H1 (cell line): Measurements from ENCODE around the gene ANK3. TPM values are rescaled to one million over a fixed set of nuclear protein-coding genes. Genes with fewer than 3 reads are reported as not detected.

Source experiments
- CTCF ChIA-PET: fragments of 300-600 bp; sonication (Branson Sonifier 250); formaldehyde crosslinking; loops from one replicate; lab custom pipeline; 2021; ENCODE audit not compliant: partially characterized antibody; lab: Charles Lee
- POLR2A ChIA-PET: fragments of 300-600 bp; sonication (Branson Sonifier 250); formaldehyde crosslinking; loops from one replicate; lab custom pipeline; 2021; ENCODE audit warnings: inconsistent platforms; ENCODE audit not compliant: partially characterized antibody; lab: Charles Lee
- DNase-seq, 2 experiments: peaks; one replicate each; pipeline versions ENCODE4 v3.0.0 to v3.0.0-alpha.2; 2010 to 2022; ENCODE audit warnings: low spot score in 2 of 2, low read depth in 1 of 2, mixed read lengths in 1 of 2
- FAIRE-seq: peaks from 2 replicates; lab custom pipeline; 2011; peaks lifted over from hg19 to GRCh38; lab: Jason Lieb, UNC
- H2AFZ ChIP-seq: 2 replicates; pipeline ENCODE4 v1.8.1; 2012; ENCODE audit warnings: low read length, inconsistent platforms
- H2AK5ac ChIP-seq: 2 replicates; pipeline ENCODE4 v1.6.1; 2013; ENCODE audit warnings: low read depth, low read length
- H2BK120ac ChIP-seq: replicated peaks from 2 replicates; pipeline ENCODE3; 2013; ENCODE audit warnings: low read depth, low read length, inconsistent platforms
- H2BK12ac ChIP-seq: 2 replicates; pipeline ENCODE4 v1.6.1; 2013; ENCODE audit warnings: low read depth, low read length
- H2BK15ac ChIP-seq: 2 replicates; pipeline ENCODE4 v1.6.1; 2013; ENCODE audit warnings: low read length
- H2BK20ac ChIP-seq: 2 replicates; pipeline ENCODE4 v1.6.1; 2013; ENCODE audit warnings: low read length
- H2BK5ac ChIP-seq: 2 replicates; pipeline ENCODE4 v1.6.1; 2013; ENCODE audit warnings: low read depth, low read length
- H3K14ac ChIP-seq: 2 replicates; pipeline ENCODE4 v1.6.1; 2013; ENCODE audit warnings: inconsistent platforms; ENCODE audit not compliant: insufficient read length
- H3K18ac ChIP-seq: 2 replicates; pipeline ENCODE4 v1.6.1; 2013; ENCODE audit warnings: low read length; ENCODE audit errors: extremely low read depth
- H3K23ac ChIP-seq: 2 replicates; pipeline ENCODE4 v1.6.1; 2013; ENCODE audit warnings: inconsistent platforms; ENCODE audit not compliant: insufficient read length
- H3K23me2 ChIP-seq: 2 replicates; pipeline ENCODE4 v1.6.1; 2013; ENCODE audit warnings: low read depth, low read length
- H3K27ac ChIP-seq: 2 replicates; pipeline ENCODE4 v1.6.1; 2011; ENCODE audit warnings: low read depth, low read length, inconsistent platforms
- H3K27me3 ChIP-seq, 4 experiments: replicated peaks in 1 of 4; 1 replicate in 1 of 4; 2 replicates in 3 of 4; pipeline versions ENCODE4 v1.6.1 to v1.8.1; 2011 to 2013; ENCODE audit warnings: low read length in 3 of 4, mild to moderate bottlenecking in 3 of 4, inconsistent platforms in 2 of 4, mixed read lengths in 2 of 4, moderate library complexity in 1 of 4; ENCODE audit not compliant: control insufficient read depth in 3 of 4, insufficient read depth in 3 of 4; ENCODE audit errors: extremely low read depth in 1 of 4
- H3K36me3 ChIP-seq, 4 experiments: 2 replicates each; pipeline versions ENCODE4 v1.6.1 to v1.8.1; 2011 to 2013; ENCODE audit warnings: mild to moderate bottlenecking in 4 of 4, low read length in 3 of 4, moderate library complexity in 2 of 4, control low read depth in 1 of 4, inconsistent platforms in 1 of 4; ENCODE audit not compliant: insufficient read depth in 4 of 4, control insufficient read depth in 2 of 4
- H3K4ac ChIP-seq: replicated peaks from 2 replicates; pipeline ENCODE3; 2013; ENCODE audit warnings: low read length, low read depth, mixed read lengths, inconsistent platforms; ENCODE audit not compliant: insufficient read length
- H3K4me1 ChIP-seq, 4 experiments: replicated peaks in 1 of 4; 1 replicate in 1 of 4; 2 replicates in 3 of 4; pipeline versions ENCODE4 v1.6.1 to v1.8.1; 2011 to 2013; ENCODE audit warnings: low read length in 3 of 4, inconsistent platforms in 2 of 4, mixed read lengths in 1 of 4; ENCODE audit not compliant: insufficient read depth in 4 of 4, control insufficient read depth in 3 of 4
- H3K4me2 ChIP-seq, 2 experiments: 2 replicates each; pipeline versions ENCODE4 v1.6.1 to v1.8.1; 2011 to 2013; ENCODE audit warnings: low read depth in 2 of 2, low read length in 2 of 2, control low read depth in 1 of 2, inconsistent platforms in 1 of 2, mild to moderate bottlenecking in 1 of 2; ENCODE audit not compliant: insufficient read depth in 1 of 2
- H3K4me3 ChIP-seq, 4 experiments: fragments of 200-600, 300-600 bp in 1 of 4; sonication (generic), shearing (Covaris generic), sonication (Bioruptor Twin) in 1 of 4; 2 replicates each; pipeline versions ENCODE4 v1.5.1 to v1.8.1; 2011 to 2016; ENCODE audit warnings: low read length in 4 of 4, low read depth in 3 of 4, control low read depth in 2 of 4, inconsistent platforms in 2 of 4, mild to moderate bottlenecking in 2 of 4, mixed read lengths in 1 of 4, moderate library complexity in 1 of 4; ENCODE audit not compliant: insufficient read depth in 2 of 4; ENCODE audit errors: extremely low read depth in 1 of 4
- H3K56ac ChIP-seq: replicated peaks from 2 replicates; pipeline ENCODE3; 2013; ENCODE audit warnings: low read depth, mild to moderate bottlenecking, mixed read lengths, low read length, inconsistent platforms; ENCODE audit not compliant: insufficient read length
- H3K79me1 ChIP-seq: 2 replicates; pipeline ENCODE4 v1.6.1; 2013; ENCODE audit warnings: low read depth, low read length, control low read depth
- H3K79me2 ChIP-seq, 2 experiments: 2 replicates each; pipeline versions ENCODE4 v1.6.1 to v1.8.1; 2012 to 2013; ENCODE audit warnings: low read length in 2 of 2, mild to moderate bottlenecking in 2 of 2, inconsistent platforms in 1 of 2; ENCODE audit not compliant: insufficient read depth in 2 of 2, control insufficient read depth in 1 of 2
- H3K9ac ChIP-seq, 4 experiments: replicated peaks in 1 of 4; 1 replicate in 1 of 4; 2 replicates in 3 of 4; pipeline versions ENCODE4 v1.6.1 to v1.8.1; 2011 to 2013; ENCODE audit warnings: low read depth in 3 of 4, low read length in 3 of 4, control low read depth in 2 of 4, mild to moderate bottlenecking in 2 of 4, moderate library complexity in 2 of 4, inconsistent platforms in 1 of 4; ENCODE audit errors: extremely low read depth in 1 of 4
- H3K9me3 ChIP-seq, 2 experiments: 2 replicates each; pipeline versions ENCODE4 v1.6.1 to v1.8.1; 2012 to 2013; ENCODE audit warnings: mild to moderate bottlenecking in 2 of 2, moderate library complexity in 2 of 2, control low read depth in 1 of 2, inconsistent platforms in 1 of 2, low read depth in 1 of 2, low read length in 1 of 2, mixed read lengths in 1 of 2; ENCODE audit not compliant: insufficient read depth in 2 of 2
- H4K20me1 ChIP-seq, 2 experiments: replicated peaks in 1 of 2; 2 replicates each; pipeline versions ENCODE3 to v1.8.1; 2011 to 2013; ENCODE audit warnings: inconsistent platforms in 2 of 2, low read length in 2 of 2, mild to moderate bottlenecking in 1 of 2; ENCODE audit not compliant: insufficient read depth in 2 of 2, control insufficient read depth in 1 of 2
- H4K5ac ChIP-seq: 2 replicates; pipeline ENCODE4 v1.6.1; 2013; ENCODE audit warnings: low read length, low read depth, mixed read lengths, inconsistent platforms; ENCODE audit not compliant: insufficient read length
- H4K8ac ChIP-seq: 2 replicates; pipeline ENCODE4 v1.8.0; 2013; ENCODE audit warnings: mild to moderate bottlenecking, moderate library complexity, low read length, inconsistent platforms; ENCODE audit not compliant: insufficient read depth; ENCODE audit errors: extremely low read depth
- H4K91ac ChIP-seq: replicated peaks from 2 replicates; pipeline ENCODE3; 2013; ENCODE audit warnings: low read length, mixed read lengths, inconsistent platforms; ENCODE audit not compliant: insufficient read length
- ASH2L ChIP-seq: fragments of 200-600, 300-600 bp; sonication (generic); IDR thresholded peaks from one replicate; pipeline ENCODE4 v1.7.1; 2017; ENCODE audit warnings: low read length
- GTF2F1 ChIP-seq: IDR thresholded peaks from 2 replicates; pipeline ENCODE4 v1.6.1; 2012; ENCODE audit warnings: low read depth, low read length, improper control_type of control experiment, borderline replicate concordance
- TAF1 ChIP-seq: IDR thresholded peaks from 2 replicates; pipeline ENCODE4 v1.6.1; 2011; ENCODE audit warnings: mild to moderate bottlenecking, low read depth, low read length
- TBP ChIP-seq: IDR thresholded peaks from 2 replicates; pipeline ENCODE4 v1.6.1; 2011; ENCODE audit warnings: low read depth, low read length, improper control_type of control experiment
- TCF12 ChIP-seq: IDR thresholded peaks from 2 replicates; pipeline ENCODE4 v1.6.1; 2011; ENCODE audit warnings: low read depth, mild to moderate bottlenecking, low read length
- polyA plus RNA-seq, 7 experiments: library from polyadenylated mRNA; depleted of rRNA in 3 of 7; stranded (reverse) in 5 of 7; unstranded in 2 of 7; fragments of >200 nt in 5 of 7; fragments of 200-250 nt in 2 of 7; gene quantifications; 1 replicate in 5 of 7; 2 replicates in 1 of 7; 4 replicates in 1 of 7; pipeline versions ENCODE4 v1.2.1 to v1.2.3, GENCODE V29; 2011 to 2013; ENCODE audit warnings: missing spikeins in 2 of 7, mixed read lengths in 2 of 7
- total RNA-seq: library from RNA; stranded (reverse); fragmentation: NEBNext Ultra II Directional; extraction: Animal tissue kit (Norgen Biotek cat#: 25700); gene quantifications from 2 replicates; pipeline ENCODE4 v1.2.1, GENCODE V29; 2021

ANK3 gene
- total and polyA plus RNA-seq, 2 of the 8 experiments (the other 6 are each of a cell fraction or from before 2014, with no cell fraction given), result 18.1 to 67.9 TPM

DNA sequence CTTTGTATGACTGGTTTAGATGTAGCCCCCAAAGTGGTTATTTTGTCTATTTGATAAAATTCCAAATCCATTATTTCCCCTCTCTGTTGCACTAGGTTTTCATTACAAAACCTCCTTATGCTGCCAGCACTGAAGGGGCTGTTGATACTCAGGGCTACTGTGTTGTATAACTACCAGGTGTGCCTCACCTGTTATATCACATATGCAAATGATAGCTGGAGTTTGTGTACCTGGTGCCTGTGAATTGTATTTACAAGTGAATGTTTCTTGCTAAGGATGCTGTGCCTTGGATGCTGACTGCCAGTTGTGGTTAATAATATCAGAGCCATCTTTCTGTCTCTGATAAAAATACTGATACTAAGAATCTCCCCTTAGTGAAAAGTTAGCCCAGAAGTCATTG, 398.6 kb downstream of the ANK3 start:
- no peak overlapping the region for H2AK5ac ChIP-seq
- CTCF ChIA-PET, result interaction anchor here (1.1 kb wide), 2 partner anchors 31 to 63 kb away, joined by 3 to 4 read pairs; no protein-coding TSS in a partner anchor
- H3K18ac ChIP-seq, result no peak overlapping the region
- no peak overlapping the region for H2AFZ ChIP-seq
- no peak overlapping the region for H3K27ac ChIP-seq
- H2BK15ac ChIP-seq, result no peak overlapping the region
- POLR2A ChIA-PET, result interaction anchor here (1.2 to 2.6 kb wide), 2 partner anchors 36 to 83 kb away, joined by 3 to 10 read pairs; no protein-coding TSS in a partner anchor
- no peak overlapping the region for H4K5ac ChIP-seq
- peak; percentile 41; the same call in 1 of the 2 replicates for TF ChIP-seq TBP
- TF ChIP-seq ASH2L, result no peak
- no peak for TF ChIP-seq TAF1
- no peak for TF ChIP-seq GTF2F1
- 0 out of 2 replicates have a peak, but pooled peaks have one; percentile 53 for TF ChIP-seq TCF12
- 0 out of 2 replicates have a peak overlapping the region, but pooled peaks have one; percentile 6 for H2BK20ac ChIP-seq
- FAIRE-seq (peak; percentile 63), DNase-seq (no peak)
- H3K79me1 ChIP-seq, result no peaks in the 10 kb centered on the region
- no peak overlapping the region for H2BK12ac ChIP-seq
- no peaks in the 10 kb centered on the region for H3K79me2 ChIP-seq
- H3K14ac ChIP-seq, result no peak overlapping the region
- H4K8ac ChIP-seq, result no peak overlapping the region
- H2BK120ac ChIP-seq, result no peak overlapping the region
- no peak overlapping the region for H3K4me3 ChIP-seq
- H4K20me1 ChIP-seq, result no peaks in the 10 kb centered on the region
- no peaks in the 10 kb centered on the region for H3K36me3 ChIP-seq
- no peaks in the 10 kb centered on the region for H3K27me3 ChIP-seq
- peaks cover 0 to 7% (median 3%) of the 10 kb centered on the region in 4 experiments; a peak in 1 of 7 replicates for H3K4me1 ChIP-seq
- no peak overlapping the region for H3K56ac ChIP-seq
- no peak overlapping the region; a peak in 2 of 7 replicates for H3K9ac ChIP-seq
- H3K9me3 ChIP-seq, result no peaks in the 10 kb centered on the region
- peak overlapping the region; percentile 6 for H3K4ac ChIP-seq
- H4K91ac ChIP-seq, result no peak overlapping the region
- peak overlapping the region; percentile 47 to 48; a peak in 2 of 4 replicates for H3K4me2 ChIP-seq
- no peaks in the 10 kb centered on the region; the same call in 1 of the 2 replicates for H3K23me2 ChIP-seq
- no peak overlapping the region for H3K23ac ChIP-seq
- H2BK5ac ChIP-seq, result no peak overlapping the region
